Measurements from ENCODE around the gene FSTL3.

FSTL3 gene

DNA sequence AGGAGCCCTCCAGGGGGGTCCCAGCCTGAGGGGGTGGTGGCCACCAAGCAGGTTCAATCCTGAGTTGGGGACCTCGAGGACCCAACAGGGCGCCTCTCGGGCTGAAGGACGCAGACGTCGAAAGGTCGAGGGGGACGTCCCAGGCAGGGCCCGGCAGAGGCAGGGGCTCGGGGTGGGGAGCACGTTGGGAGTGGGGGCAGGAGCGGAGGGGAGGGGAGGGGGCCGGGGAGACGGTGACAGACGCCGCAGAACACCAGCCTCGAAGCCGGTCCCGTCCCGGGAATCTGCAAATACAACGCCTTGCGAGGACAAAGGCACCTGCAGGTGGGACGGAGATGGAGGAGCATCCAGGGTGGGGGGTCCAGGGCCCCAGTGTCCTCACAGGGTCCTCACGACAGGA, 32.5 kb upstream of the FSTL3 start:
- H3K36me3 ChIP-seq (ENCODE audit: control insufficient read depth, insufficient read depth, low read length) = peaks cover 6% of the 10 kb centered on the region
- no peak overlapping the region for H2BK120ac ChIP-seq (ENCODE audit: low read depth, low read length)
- whole genome bisulfite sequencing (ENCODE audit: extremely low coverage, insufficient coverage, low lambda C conversion rate) = no CpG with 5 or more reads among the region's 24 CpGs
- H3K4me2 ChIP-seq (ENCODE audit: low read length) = no peak overlapping the region
- no peak for DNase-seq
- H3K79me2 ChIP-seq (ENCODE audit: control insufficient read depth, insufficient read depth, low read length) = no peaks in the 10 kb centered on the region
- H2BK15ac ChIP-seq (replicated peaks; ENCODE audit: low read depth) = no peak overlapping the region
- no peaks in the 10 kb centered on the region for H3K4me1 ChIP-seq (ENCODE audit: control insufficient read depth, low read depth, low read length)
- H3K79me1 ChIP-seq (ENCODE audit: low read length) = no peaks in the 10 kb centered on the region
- no peak overlapping the region for H3K56ac ChIP-seq (ENCODE audit: low read length)
- H3K4ac ChIP-seq (ENCODE audit: low read depth, low read length) = no peak overlapping the region
- H4K8ac ChIP-seq (ENCODE audit: low read depth, low read length) = no peak overlapping the region
- H2BK5ac ChIP-seq (ENCODE audit: low read length) = no peak overlapping the region
- no peak overlapping the region for H3K9ac ChIP-seq (ENCODE audit: low read length)
- no peak overlapping the region for H4K5ac ChIP-seq (ENCODE audit: low read length)
- H2AK5ac ChIP-seq (ENCODE audit: low read length) = no peak overlapping the region
- no peak overlapping the region for H3K23ac ChIP-seq (ENCODE audit: low read length)
- no peak overlapping the region for H3K27ac ChIP-seq (ENCODE audit: low read depth, low read length)
- H3K27me3 ChIP-seq (ENCODE audit: insufficient read depth, low read length, poor library complexity) = no peaks in the 10 kb centered on the region
- no peak overlapping the region for H3K18ac ChIP-seq (ENCODE audit: low read length)
- no peak overlapping the region for H3K4me3 ChIP-seq (ENCODE audit: low read length)

GRCh38 chr19:644363-644762, 31.8 kb upstream of the FSTL3 start:
- Histone ChIP-seq H3K9ac (ENCODE audit: low read length) (no peak overlapping the region), H3K18ac (ENCODE audit: low read length) (no peak overlapping the region), H3K79me2 (ENCODE audit: control insufficient read depth, insufficient read depth, low read length) (no peaks in the 10 kb centered on the region), H3K4me1 (ENCODE audit: control insufficient read depth, low read depth, low read length) (no peaks in the 10 kb centered on the region), H3K27ac (ENCODE audit: low read depth, low read length) (no peak overlapping the region), H2BK5ac (ENCODE audit: low read length) (no peak overlapping the region), H2BK15ac (replicated peaks; ENCODE audit: low read depth) (no peak overlapping the region), H3K4ac (ENCODE audit: low read depth, low read length) (no peak overlapping the region), H3K27me3 (ENCODE audit: insufficient read depth, low read length, poor library complexity) (no peaks in the 10 kb centered on the region), H3K56ac (ENCODE audit: low read length) (no peak overlapping the region), H3K4me3 (ENCODE audit: low read length) (no peak overlapping the region), H3K36me3 (ENCODE audit: control insufficient read depth, insufficient read depth, low read length) (peaks cover 6% of the 10 kb centered on the region), H4K8ac (ENCODE audit: low read depth, low read length) (no peak overlapping the region), H3K23ac (ENCODE audit: low read length) (no peak overlapping the region), H4K5ac (ENCODE audit: low read length) (no peak overlapping the region), H2BK120ac (ENCODE audit: low read depth, low read length) (no peak overlapping the region), H3K79me1 (ENCODE audit: low read length) (no peaks in the 10 kb centered on the region), H3K4me2 (ENCODE audit: low read length) (no peak overlapping the region), H2AK5ac (ENCODE audit: low read length) (no peak overlapping the region)
- DNase-seq = no peak
- no CpG with 5 or more reads among the region's 28 CpGs for WGBS (ENCODE audit: extremely low coverage, insufficient coverage, low lambda C conversion rate)

- Histone ChIP-seq H4K8ac (ENCODE audit: low read depth, low read length) (no peak overlapping the region), H3K36me3 (ENCODE audit: control insufficient read depth, insufficient read depth, low read length) (peaks cover 8% of the 10 kb centered on the region), H3K4ac (ENCODE audit: low read depth, low read length) (no peak overlapping the region), H2BK15ac (replicated peaks; ENCODE audit: low read depth) (no peak overlapping the region), H2BK120ac (ENCODE audit: low read depth, low read length) (no peak overlapping the region), H3K27me3 (ENCODE audit: insufficient read depth, low read length, poor library complexity) (no peaks in the 10 kb centered on the region), H2BK5ac (ENCODE audit: low read length) (no peak overlapping the region), H2AK5ac (ENCODE audit: low read length) (no peak overlapping the region), H4K5ac (ENCODE audit: low read length) (no peak overlapping the region), H3K79me2 (ENCODE audit: control insufficient read depth, insufficient read depth, low read length) (no peaks in the 10 kb centered on the region), H3K79me1 (ENCODE audit: low read length) (no peaks in the 10 kb centered on the region), H3K4me2 (ENCODE audit: low read length) (no peak overlapping the region), H3K4me3 (ENCODE audit: low read length) (no peak overlapping the region), H3K4me1 (ENCODE audit: control insufficient read depth, low read depth, low read length) (no peaks in the 10 kb centered on the region), H3K56ac (ENCODE audit: low read length) (no peak overlapping the region), H3K18ac (ENCODE audit: low read length) (no peak overlapping the region), H3K9ac (ENCODE audit: low read length) (no peak overlapping the region), H3K27ac (ENCODE audit: low read depth, low read length) (no peak overlapping the region), H3K23ac (ENCODE audit: low read length) (no peak overlapping the region)
- WGBS (ENCODE audit: extremely low coverage, insufficient coverage, low lambda C conversion rate) = no CpG with 5 or more reads among the region's 14 CpGs
- DNase-seq = no peak
Observed at GRCh38 chr19:644789-645188, 31.4 kb upstream of the FSTL3 start.

- H3K4ac ChIP-seq (ENCODE audit: low read depth, low read length) = no peak overlapping the region
- no CpG with 5 or more reads among the region's 62 CpGs for WGBS (ENCODE audit: extremely low coverage, insufficient coverage, low lambda C conversion rate)
- no peaks in the 10 kb centered on the region for H3K79me1 ChIP-seq (ENCODE audit: low read length)
- no peaks in the 10 kb centered on the region for H3K79me2 ChIP-seq (ENCODE audit: control insufficient read depth, insufficient read depth, low read length)
- H2BK120ac ChIP-seq (ENCODE audit: low read depth, low read length) = no peak overlapping the region
- H3K4me1 ChIP-seq (ENCODE audit: control insufficient read depth, low read depth, low read length) = no peaks in the 10 kb centered on the region
- H3K18ac ChIP-seq (ENCODE audit: low read length) = no peak overlapping the region
- no peak overlapping the region for H3K4me2 ChIP-seq (ENCODE audit: low read length)
- peaks cover 8% of the 10 kb centered on the region for H3K36me3 ChIP-seq (ENCODE audit: control insufficient read depth, insufficient read depth, low read length)
- H2BK15ac ChIP-seq (replicated peaks; ENCODE audit: low read depth) = no peak overlapping the region
- no peak overlapping the region for H3K56ac ChIP-seq (ENCODE audit: low read length)
- no peak overlapping the region for H2AK5ac ChIP-seq (ENCODE audit: low read length)
- H3K9ac ChIP-seq (ENCODE audit: low read length) = no peak overlapping the region
- H4K5ac ChIP-seq (ENCODE audit: low read length) = no peak overlapping the region
- no peak overlapping the region for H3K4me3 ChIP-seq (ENCODE audit: low read length)
- DNase-seq = no peak
- H4K8ac ChIP-seq (ENCODE audit: low read depth, low read length) = no peak overlapping the region
- H3K27ac ChIP-seq (ENCODE audit: low read depth, low read length) = no peak overlapping the region
- no peak overlapping the region for H2BK5ac ChIP-seq (ENCODE audit: low read length)
- H3K27me3 ChIP-seq (ENCODE audit: insufficient read depth, low read length, poor library complexity) = no peaks in the 10 kb centered on the region
- no peak overlapping the region for H3K23ac ChIP-seq (ENCODE audit: low read length)
Observed at GRCh38 chr19:645912-646778, 30.0 kb upstream of the FSTL3 start.

DNA sequence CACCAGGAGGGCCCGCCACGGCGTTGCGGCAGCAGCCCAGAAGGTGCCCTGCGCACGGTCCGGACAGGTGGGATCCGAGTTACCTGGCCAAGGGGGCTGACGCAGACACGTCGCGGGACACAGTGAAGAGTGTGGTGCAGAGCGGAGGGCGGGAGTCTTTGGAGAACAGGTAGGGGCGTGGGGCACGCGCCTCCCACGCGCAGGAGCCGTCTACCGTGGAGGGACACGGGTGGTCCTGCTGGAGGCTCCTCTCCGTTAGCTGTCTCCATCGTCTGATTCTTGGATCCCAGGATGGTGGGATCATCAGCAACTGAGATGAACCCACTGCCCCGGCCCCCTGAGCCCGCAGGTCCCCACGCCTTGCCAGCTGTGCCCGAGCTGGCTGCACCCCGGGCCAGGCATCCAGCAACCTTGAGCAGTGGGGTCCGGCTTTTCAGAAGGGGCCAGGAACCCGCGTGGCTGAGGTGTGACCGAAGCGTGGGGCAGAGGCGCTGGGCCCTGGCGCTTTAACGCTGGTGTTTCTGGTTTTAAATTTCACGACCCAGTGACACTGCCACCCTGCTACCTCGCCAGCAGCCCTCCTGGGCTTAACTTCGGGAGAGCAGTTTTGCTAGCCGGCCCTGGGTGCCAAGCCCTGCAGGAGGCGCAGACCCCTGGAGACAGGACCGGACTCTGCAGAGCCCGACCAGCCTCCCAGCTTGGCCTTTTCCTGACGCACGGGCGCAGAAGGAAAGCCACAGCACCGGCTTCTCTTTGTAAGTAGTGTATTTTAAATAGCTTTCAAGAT, 29.2 kb upstream of the FSTL3 start:
- H2BK15ac ChIP-seq (replicated peaks; ENCODE audit: low read depth) = no peak overlapping the region

More for the DNA sequence above, 29.2 kb upstream of the FSTL3 start:
- H2BK5ac ChIP-seq (ENCODE audit: low read length) = no peak overlapping the region
- no peaks in the 10 kb centered on the region for H3K79me2 ChIP-seq (ENCODE audit: control insufficient read depth, insufficient read depth, low read length)
- no peak overlapping the region for H3K18ac ChIP-seq (ENCODE audit: low read length)
- no peak overlapping the region for H3K4ac ChIP-seq (ENCODE audit: low read depth, low read length)
- H3K27me3 ChIP-seq (ENCODE audit: insufficient read depth, low read length, poor library complexity) = no peaks in the 10 kb centered on the region
- no peak overlapping the region for H2BK120ac ChIP-seq (ENCODE audit: low read depth, low read length)
- DNase-seq = no peak
- H3K56ac ChIP-seq (ENCODE audit: low read length) = no peak overlapping the region
- no peak overlapping the region for H3K4me2 ChIP-seq (ENCODE audit: low read length)
- H4K8ac ChIP-seq (ENCODE audit: low read depth, low read length) = no peak overlapping the region
- no peak overlapping the region for H3K23ac ChIP-seq (ENCODE audit: low read length)
- no peak overlapping the region for H3K9ac ChIP-seq (ENCODE audit: low read length)
- no peak overlapping the region for H3K4me3 ChIP-seq (ENCODE audit: low read length)
- H3K79me1 ChIP-seq (ENCODE audit: low read length) = no peaks in the 10 kb centered on the region
- H3K27ac ChIP-seq (ENCODE audit: low read depth, low read length) = no peak overlapping the region
- no CpG with 5 or more reads among the region's 48 CpGs for WGBS (ENCODE audit: extremely low coverage, insufficient coverage, low lambda C conversion rate)
- no peak overlapping the region for H4K5ac ChIP-seq (ENCODE audit: low read length)
- no peak overlapping the region for H2AK5ac ChIP-seq (ENCODE audit: low read length)
- H3K4me1 ChIP-seq (ENCODE audit: control insufficient read depth, low read depth, low read length) = no peaks in the 10 kb centered on the region
- H3K36me3 ChIP-seq (ENCODE audit: control insufficient read depth, insufficient read depth, low read length) = peaks cover 9% of the 10 kb centered on the region

Data from mesendoderm (in vitro differentiated cells).